ENCODE data around the gene KCNC3.
"Not testable (repeated sequence)": the region's sequence is repeated elsewhere in the genome, so short reads cannot be mapped to it uniquely, and the experiment has no call there.

Gene KCNC3

DNA sequence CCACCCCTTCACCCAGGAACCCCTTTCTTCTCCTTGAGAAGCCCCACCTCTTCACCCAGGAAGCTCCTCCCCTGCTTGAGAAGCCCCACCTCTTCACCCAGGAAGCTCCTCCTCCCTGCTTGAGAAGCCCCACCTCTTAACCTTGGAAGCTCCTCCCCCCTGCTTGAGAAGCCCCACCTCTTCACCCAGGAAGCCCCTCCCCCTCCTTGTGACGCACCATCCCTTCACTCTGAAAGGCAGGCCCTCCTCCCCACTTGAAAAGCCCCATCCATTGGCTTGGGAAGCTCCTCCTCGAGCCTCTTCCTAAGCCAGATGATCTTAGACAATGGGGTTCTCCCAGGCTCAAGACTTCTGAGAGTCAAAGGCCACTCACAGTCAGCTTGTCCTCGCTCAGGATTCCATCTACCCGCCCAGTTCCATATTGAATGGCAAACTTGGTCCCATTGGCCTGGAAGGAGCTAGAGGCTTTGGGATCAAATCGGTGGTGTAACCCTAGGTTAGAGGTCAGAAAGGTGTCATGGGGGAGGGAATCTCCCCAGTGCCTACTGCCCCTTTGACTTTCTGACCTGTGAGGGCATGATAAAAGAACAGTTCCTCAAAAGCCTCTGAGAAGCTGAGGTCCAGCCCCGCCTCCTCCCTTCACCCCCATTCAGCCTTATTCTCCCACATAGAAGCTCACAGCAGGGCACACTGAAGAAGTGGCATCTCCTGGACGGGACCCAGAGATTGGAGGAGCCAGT lies 32.3 kb upstream of the KCNC3 start:
- H3K4me3 ChIP-seq (replicated peaks; ENCODE audit: low read depth, low read length): no peak overlapping the region
- TF ChIP-seq CTCF (IDR thresholded peaks at IDR 0.05; ENCODE audit: low read length, missing control alignments): no peak
- DNase-seq (ENCODE audit: low read depth): no peak

GRCh38 chr19:50359328-50359818 lies 30.2 kb upstream of the KCNC3 start:
- no peak for DNase-seq (ENCODE audit: low read depth)
- no peak overlapping the region for H3K4me3 ChIP-seq (replicated peaks; ENCODE audit: low read depth, low read length)
- no peak for TF ChIP-seq CTCF (IDR thresholded peaks at IDR 0.05; ENCODE audit: low read length, missing control alignments)

DNA sequence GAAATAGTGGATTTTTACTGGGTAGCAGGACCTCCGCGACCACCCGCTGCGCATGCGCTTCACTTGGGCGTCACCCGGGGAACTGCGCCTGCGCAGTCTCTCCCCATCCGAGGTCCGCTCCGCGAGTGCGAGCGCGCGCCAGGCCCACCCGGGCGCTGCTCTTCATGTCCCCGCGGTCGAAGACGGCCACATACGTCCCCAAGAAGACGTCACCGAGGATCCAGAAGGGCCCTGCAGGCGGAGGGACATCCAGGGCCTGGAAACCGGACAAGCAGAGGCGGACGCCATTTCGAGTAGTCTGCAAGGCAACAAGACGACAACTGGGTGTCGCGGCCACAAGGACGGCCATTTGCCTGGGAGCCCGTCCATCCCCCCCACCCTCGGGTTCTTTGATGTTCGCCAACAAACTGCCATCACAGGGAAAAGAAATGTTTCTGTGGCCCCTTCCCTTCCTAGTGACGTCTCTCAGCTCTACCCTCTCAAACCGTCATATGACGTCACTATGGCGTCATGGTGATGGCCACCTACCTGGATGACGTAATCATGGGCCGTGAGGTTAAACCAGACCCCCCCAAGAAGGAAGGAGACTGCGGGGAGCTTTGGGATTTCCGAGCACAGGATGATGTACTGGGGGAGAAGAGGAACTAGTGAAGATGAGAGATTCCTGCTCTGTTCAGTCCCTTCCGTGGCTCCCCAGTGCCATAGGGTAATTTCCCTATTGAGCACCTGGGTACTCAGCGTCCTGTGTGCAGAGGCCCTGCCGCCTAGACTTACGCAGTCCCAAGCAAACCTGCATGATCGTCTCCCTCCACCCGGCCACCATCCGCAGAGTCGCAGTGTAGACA lies 29.5 kb upstream of the KCNC3 start:
- DNase-seq (ENCODE audit: low read depth): peak; percentile 56
- peak overlapping the region; percentile 51 for H3K4me3 ChIP-seq (replicated peaks; ENCODE audit: low read depth, low read length)
- TF ChIP-seq CTCF (IDR thresholded peaks at IDR 0.05; ENCODE audit: low read length, missing control alignments): no peak

- peak overlapping the region; percentile 40 for H3K4me3 ChIP-seq (replicated peaks; ENCODE audit: low read depth, low read length)
- TF ChIP-seq CTCF (IDR thresholded peaks at IDR 0.05; ENCODE audit: low read length, missing control alignments): peak; percentile 82
- peak; percentile 57 for DNase-seq (ENCODE audit: low read depth)
Observed at GRCh38 chr19:50357178-50358100, 28.3 kb upstream of the KCNC3 start.

DNA sequence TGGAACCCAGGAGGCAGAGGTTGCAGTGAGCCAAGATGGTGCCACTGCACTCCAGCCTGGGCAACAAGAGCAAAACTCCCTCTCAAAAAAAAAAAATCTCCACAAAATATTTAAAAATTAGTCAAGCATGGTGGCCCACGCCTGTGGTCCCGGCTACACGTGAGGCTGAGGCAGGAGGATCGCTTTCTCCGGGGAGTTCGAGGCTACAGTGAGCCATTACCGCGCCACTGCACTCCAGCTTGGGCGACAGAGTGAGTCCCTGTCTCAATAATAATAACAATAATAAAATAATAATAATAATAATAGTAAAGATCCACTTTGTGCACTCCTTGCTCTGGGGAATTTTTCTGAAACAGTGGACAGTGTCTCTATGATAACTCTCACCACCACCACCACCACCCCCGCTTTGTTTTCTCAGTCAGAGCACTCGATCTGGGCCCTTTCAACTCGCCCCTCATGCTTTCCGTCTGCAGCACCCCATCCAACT lies 27.6 kb upstream of the KCNC3 start:
- no peak for DNase-seq (ENCODE audit: low read depth)
- H3K4me3 ChIP-seq (replicated peaks; ENCODE audit: low read depth, low read length): no peak overlapping the region
- no peak for TF ChIP-seq CTCF (IDR thresholded peaks at IDR 0.05; ENCODE audit: low read length, missing control alignments)

GRCh38 chr19:50353487-50353880 lies 24.3 kb upstream of the KCNC3 start:
- DNase-seq (ENCODE audit: low read depth); H3K4me3 ChIP-seq (replicated peaks; ENCODE audit: low read depth, low read length): not testable (repeated sequence)
